BE2C (cell line): Measurements from ENCODE around the gene WDR7.

Experiments
- DNase-seq: peaks from one replicate; pipeline ENCODE4 v3.0.0-alpha.2; 2020
- H3K27me3 ChIP-seq: fragments of 250-450 bp; sonication (Bioruptor Pico); 2 replicates; pipeline ENCODE4 v1.5.1; 2020; ENCODE audit warnings: mild to moderate bottlenecking
- H3K36me3 ChIP-seq: fragments of 250-450 bp; sonication (Bioruptor Pico); 2 replicates; pipeline ENCODE4 v1.5.1; 2020; ENCODE audit warnings: mild to moderate bottlenecking
- H3K4me1 ChIP-seq: fragments of 250-450 bp; sonication (Bioruptor Pico); 2 replicates; pipeline ENCODE4 v1.5.1; 2020
- H3K4me3 ChIP-seq: 2 replicates; pipeline ENCODE4 v1.5.1; 2011; ENCODE audit warnings: low read depth, low read length
- H3K9me3 ChIP-seq: fragments of 250-450 bp; sonication (Bioruptor Pico); 2 replicates; pipeline ENCODE4 v1.5.1; 2020
- CTCF ChIP-seq: IDR thresholded peaks from 2 replicates; pipeline ENCODE4 v1.5.1; 2012; ENCODE audit warnings: mild to moderate bottlenecking, low read depth, low read length

WDR7 gene

GRCh38 chr18:56721491-56721890 is 70.3 kb downstream of the WDR7 start:
- TF ChIP-seq CTCF = no peak
- Histone ChIP-seq H3K27me3 (no peaks in the 10 kb centered on the region), H3K36me3 (no peaks in the 10 kb centered on the region), H3K9me3 (no peaks in the 10 kb centered on the region), H3K4me1 (no peaks in the 10 kb centered on the region; the same call in 1 of the 2 replicates), H3K4me3 (no peak overlapping the region)
- no peak for DNase-seq

- H3K27me3 ChIP-seq = no peaks in the 10 kb centered on the region
- H3K9me3 ChIP-seq = no peaks in the 10 kb centered on the region
- H3K36me3 ChIP-seq = no peaks in the 10 kb centered on the region
- H3K4me3 ChIP-seq = no peak overlapping the region
- no peak for TF ChIP-seq CTCF
- no peaks in the 10 kb centered on the region; the same call in 1 of the 2 replicates for H3K4me1 ChIP-seq
- no peak for DNase-seq
Observed at GRCh38 chr18:56722518-56722917, 71.4 kb downstream of the WDR7 start.

- Histone ChIP-seq H3K27me3 (no peaks in the 10 kb centered on the region), H3K4me1 (no peaks in the 10 kb centered on the region; the same call in 1 of the 2 replicates), H3K4me3 (no peak overlapping the region), H3K9me3 (no peaks in the 10 kb centered on the region), H3K36me3 (no peaks in the 10 kb centered on the region)
- no peak for DNase-seq
- TF ChIP-seq CTCF = no peak
Observed at GRCh38 chr18:56723068-56723467, 71.9 kb downstream of the WDR7 start.

- no peak for TF ChIP-seq CTCF
- H3K4me3 ChIP-seq = no peak overlapping the region
- no peak for DNase-seq
- no peaks in the 10 kb centered on the region for H3K27me3 ChIP-seq
- H3K4me1 ChIP-seq = no peaks in the 10 kb centered on the region; the same call in 1 of the 2 replicates
- H3K9me3 ChIP-seq = no peaks in the 10 kb centered on the region
- H3K36me3 ChIP-seq = no peaks in the 10 kb centered on the region
Observed at GRCh38 chr18:56723706-56724105, 72.5 kb downstream of the WDR7 start.

GRCh38 chr18:56726906-56727305 is 75.7 kb downstream of the WDR7 start:
- Histone ChIP-seq H3K27me3 (no peaks in the 10 kb centered on the region), H3K9me3 (no peaks in the 10 kb centered on the region), H3K4me3 (no peak overlapping the region), H3K4me1 (no peaks in the 10 kb centered on the region), H3K36me3 (no peaks in the 10 kb centered on the region)
- DNase-seq = no peak
- TF ChIP-seq CTCF = no peak

- no peak overlapping the region for H3K4me3 ChIP-seq
- no peaks in the 10 kb centered on the region for H3K27me3 ChIP-seq
- no peak for DNase-seq
- no peaks in the 10 kb centered on the region for H3K9me3 ChIP-seq
- no peaks in the 10 kb centered on the region for H3K36me3 ChIP-seq
- H3K4me1 ChIP-seq = no peaks in the 10 kb centered on the region
- no peak for TF ChIP-seq CTCF
Observed at GRCh38 chr18:56727399-56727798, 76.2 kb downstream of the WDR7 start.
